ENCODE results near the gene TOM1L2.

The TOM1L2 gene

GRCh38 chr17:17899486-17899885 lies 72.7 kb downstream of the TOM1L2 start:
- no peak for DNase-seq (ENCODE audit: low read depth in 2 of 2)

DNA sequence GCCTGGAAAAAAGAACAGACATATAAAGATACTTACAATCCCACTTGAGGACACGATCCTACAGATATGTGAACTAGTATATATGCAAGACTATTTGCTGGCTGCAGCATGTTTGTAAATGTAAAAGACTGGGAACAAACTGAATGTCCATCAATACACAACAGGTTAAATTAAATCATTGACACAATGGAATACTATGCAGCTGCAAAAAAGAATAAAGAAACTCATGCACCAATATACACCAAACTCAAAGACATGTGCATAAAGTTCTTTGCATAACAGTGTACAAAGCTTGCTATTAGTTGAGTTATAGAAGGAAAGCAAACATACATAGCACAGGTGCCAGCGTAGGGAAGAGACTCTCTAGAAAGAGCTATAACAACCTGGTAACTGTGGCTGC lies 73.5 kb downstream of the TOM1L2 start:
- no peak for DNase-seq (ENCODE audit: low read depth in 2 of 2)

- no peak for DNase-seq (ENCODE audit: low read depth in 2 of 2)
Observed at GRCh38 chr17:17897442-17897841, 74.8 kb downstream of the TOM1L2 start.

- no peak for DNase-seq (ENCODE audit: low read depth in 2 of 2)
Observed at GRCh38 chr17:17896746-17897145, 75.5 kb downstream of the TOM1L2 start.

- no peak for DNase-seq (ENCODE audit: low read depth in 2 of 2)
Observed at GRCh38 chr17:17893801-17894644, 78.2 kb downstream of the TOM1L2 start.

DNA sequence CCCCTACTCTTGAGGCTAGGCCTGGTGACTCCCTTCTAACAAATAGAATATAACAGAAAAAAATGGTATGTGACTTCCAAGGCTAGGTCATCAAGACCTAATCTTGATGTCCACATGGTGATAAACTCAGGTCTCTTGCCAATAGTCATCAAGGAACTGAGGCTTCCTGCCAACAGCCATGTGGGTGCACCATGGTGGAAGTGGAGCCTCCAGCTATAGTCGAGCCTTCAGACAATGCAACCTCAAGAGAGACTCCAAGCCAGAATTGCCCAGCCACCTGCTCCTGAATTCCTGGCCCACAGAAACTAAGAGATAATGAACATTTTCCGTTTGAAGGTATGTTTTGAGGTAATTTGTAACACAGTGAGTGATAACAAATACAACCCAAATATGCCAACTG lies 79.5 kb downstream of the TOM1L2 start:
- DNase-seq (ENCODE audit: low read depth in 2 of 2): no peak

DNA sequence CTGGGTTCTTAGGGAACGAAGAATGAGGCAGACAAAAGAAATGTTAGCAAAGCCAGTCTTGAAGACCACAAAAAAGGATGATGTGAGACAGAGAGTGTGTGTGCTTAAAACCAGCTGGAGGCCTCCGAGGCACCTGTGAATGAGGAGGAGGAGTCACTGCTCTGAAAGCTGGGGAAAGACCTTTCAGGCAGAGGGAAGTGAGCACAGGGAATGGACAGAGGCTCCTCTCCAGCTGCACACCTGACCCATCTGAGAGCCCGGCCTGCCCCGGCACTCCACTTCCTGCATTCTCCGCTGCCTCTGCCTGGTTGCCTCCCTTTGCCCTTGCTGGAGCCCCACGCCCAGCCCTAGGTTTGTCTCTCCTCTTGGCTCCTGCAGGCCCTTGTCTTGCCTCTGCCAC lies 80.2 kb downstream of the TOM1L2 start:
- no peak for DNase-seq (ENCODE audit: low read depth in 2 of 2)

- peak; percentile 6 to 8 for DNase-seq (ENCODE audit: low read depth in 2 of 2)
Observed at GRCh38 chr17:17890773-17891759, 81.1 kb downstream of the TOM1L2 start.

GRCh38 chr17:17889922-17890321 lies 82.3 kb downstream of the TOM1L2 start:
- no peak for DNase-seq (ENCODE audit: low read depth in 2 of 2)

- DNase-seq (ENCODE audit: low read depth in 2 of 2): no peak
Observed at GRCh38 chr17:17888821-17889220, 83.4 kb downstream of the TOM1L2 start.

DNA sequence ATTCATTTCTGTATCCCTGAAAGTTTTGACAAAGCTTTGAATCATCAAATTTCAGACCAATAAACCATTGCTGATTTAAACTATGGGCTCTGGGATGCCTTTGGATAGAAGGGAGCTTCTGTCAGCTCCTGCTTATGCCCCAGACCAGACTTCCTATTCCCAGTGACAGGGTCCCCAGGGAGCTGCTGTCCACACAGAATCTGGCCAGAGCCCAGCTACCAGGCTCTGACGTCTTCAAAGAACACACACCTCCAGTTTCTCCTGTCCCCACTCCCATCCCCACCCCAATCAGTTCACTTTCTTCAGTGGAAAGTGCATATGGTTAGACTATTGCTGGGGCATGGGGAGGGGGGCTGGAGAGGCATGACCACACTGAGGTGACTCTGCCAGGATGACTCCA lies 83.8 kb downstream of the TOM1L2 start:
- no peak for DNase-seq (ENCODE audit: low read depth in 2 of 2)

GRCh38 chr17:17887752-17888304 lies 84.4 kb downstream of the TOM1L2 start:
- no peak for DNase-seq (ENCODE audit: low read depth in 2 of 2)

GRCh38 chr17:17886726-17887125 lies 85.5 kb downstream of the TOM1L2 start:
- no peak for DNase-seq (ENCODE audit: low read depth in 2 of 2)

- DNase-seq (ENCODE audit: low read depth in 2 of 2): no peak
Observed at GRCh38 chr17:17886226-17886625, 86.0 kb downstream of the TOM1L2 start.

DNA sequence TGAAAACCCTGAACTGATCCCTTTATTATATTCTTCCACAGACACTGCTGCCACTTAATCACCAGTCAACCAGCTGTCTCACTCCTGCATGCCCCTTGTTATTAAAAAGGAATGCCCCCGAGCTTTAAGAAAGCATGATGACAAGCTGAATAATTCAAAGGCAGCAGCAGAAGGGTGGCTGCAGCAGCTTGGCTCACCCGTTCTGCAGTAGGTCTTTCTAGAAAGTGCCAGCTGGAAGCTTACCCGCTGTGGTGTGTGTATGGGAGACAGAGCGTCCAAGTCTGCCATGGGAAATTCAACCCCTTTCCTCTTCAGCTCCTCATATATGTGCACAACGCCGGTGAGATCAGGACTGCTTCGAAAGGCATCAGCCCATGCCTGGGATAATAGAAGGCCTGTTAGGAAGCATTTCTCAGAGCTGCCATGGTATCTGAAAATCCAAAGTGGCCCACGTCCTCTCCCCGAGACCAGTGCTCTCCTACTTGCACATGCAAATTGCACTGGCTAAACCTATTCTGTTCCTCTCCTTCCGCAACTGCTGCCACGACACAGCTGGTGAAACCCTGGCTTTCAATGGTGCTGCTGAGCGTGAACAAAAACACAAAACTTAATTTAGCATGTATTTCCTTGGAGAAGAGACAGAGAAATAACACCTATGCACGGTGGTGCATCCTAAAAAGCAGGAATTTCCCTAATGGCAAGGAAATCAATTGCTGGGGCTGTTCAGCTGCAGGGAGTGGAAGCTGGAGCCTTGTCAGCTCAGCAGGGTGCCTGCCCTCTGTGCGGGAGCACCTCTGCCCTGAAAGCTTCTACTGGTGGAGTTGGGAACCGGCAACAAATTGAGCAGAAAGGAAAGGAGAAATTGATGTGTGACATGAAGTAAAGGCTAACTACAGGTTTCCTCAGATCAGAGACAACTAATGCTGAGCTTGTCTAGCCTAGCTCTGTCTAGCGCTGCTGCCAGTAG lies 87.5 kb downstream of the TOM1L2 start:
- no peak for DNase-seq (ENCODE audit: low read depth in 2 of 2)

DNA sequence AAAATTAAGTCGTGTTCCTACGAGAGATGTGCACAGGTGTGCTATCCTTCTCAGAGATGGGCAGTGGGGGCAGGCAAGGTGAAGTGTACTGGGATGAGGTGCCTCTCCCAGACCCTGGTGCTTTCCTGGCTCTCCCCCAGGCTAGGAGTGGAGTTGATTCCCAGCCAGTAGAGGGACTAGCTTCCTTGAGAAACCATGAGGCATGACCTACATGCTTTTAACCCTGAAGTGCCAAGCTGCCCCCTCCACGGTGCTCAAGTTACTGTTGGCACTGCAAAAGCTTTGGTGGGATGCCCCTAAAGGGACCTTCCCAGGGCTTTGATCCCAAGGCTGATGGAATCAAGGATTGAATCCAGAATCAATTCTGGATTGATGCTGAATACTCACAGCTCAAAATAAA lies 88.4 kb downstream of the TOM1L2 start:
- DNase-seq (ENCODE audit: low read depth in 2 of 2): no peak

DNA sequence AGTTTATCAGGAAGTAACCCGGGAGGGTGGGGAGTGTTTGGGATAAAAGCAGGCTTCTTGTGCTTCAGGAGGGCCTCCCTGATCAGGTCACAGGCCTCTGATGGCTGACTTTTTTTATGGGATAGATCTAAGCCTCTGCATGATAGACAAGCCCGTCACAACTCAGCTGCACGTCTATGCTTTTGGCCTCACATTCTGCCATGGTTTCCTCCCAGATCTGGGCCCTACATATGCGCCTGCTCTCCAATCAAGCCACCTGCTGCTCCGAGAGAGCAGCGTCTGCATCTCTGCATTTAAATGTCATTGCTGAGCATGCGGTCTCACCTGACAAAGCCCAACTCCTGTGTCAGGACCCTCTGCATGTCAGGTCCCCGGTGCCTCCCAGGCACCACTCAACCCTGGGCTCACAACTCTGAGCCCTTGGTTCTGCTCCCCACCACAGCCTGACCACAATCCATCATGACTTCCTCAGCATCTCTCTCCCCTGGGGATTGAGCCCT lies 90.1 kb downstream of the TOM1L2 start:
- no peak for DNase-seq (ENCODE audit: low read depth in 2 of 2)

- DNase-seq (ENCODE audit: low read depth in 2 of 2): no peak
Observed at GRCh38 chr17:17880577-17881196, 91.5 kb downstream of the TOM1L2 start.

- no peak for DNase-seq (ENCODE audit: low read depth in 2 of 2)
Observed at GRCh38 chr17:17877529-17878358, 94.5 kb downstream of the TOM1L2 start.

Measured in stimulated activated CD8-positive, alpha-beta memory T cell treated with anti-CD3 and anti-CD28 coated beads, Interleukin-15, amount 100 ng/mL, for 48 hours (primary cell).